ENCODE measurements around the gene SLC66A3.
A peak's percentile ranks its signal among the peaks of the same experiment; 100 is the strongest.

Gene SLC66A3

GRCh38 chr2:11155381-11156035, at the start of gene SLC66A3:
Gene SLC66A3, plus strand, starts transcription at chr2:11155467. Its CDS starts 80 bp downstream, at chr2:11155547.
- Mint-ChIP-seq H3K36me3 (ENCODE audit: low read depth) (no peaks in the 10 kb centered on the region), H3K27me3 (ENCODE audit: low read depth) (peaks cover 39% of the 10 kb centered on the region), H3K4me3 (peak within 1 kb of the TSS; percentile 80 to 84 (median 84)), H3K9me3 (no peaks in the 10 kb centered on the region), H3K4me1 (peaks cover 5% of the 10 kb centered on the region), H3K27ac (peak within 1 kb of the TSS; percentile 71 to 85 (median 83))
- no peak for TF ChIP-seq CTCF (IDR thresholded peaks at IDR 0.05; ENCODE audit: unreplicated experiment in 3 of 3)

- H3K4me1 Mint-ChIP-seq: no peaks in the 10 kb centered on the region
- H3K9me3 Mint-ChIP-seq: peaks cover 9% of the 10 kb centered on the region
- peaks cover 4% of the 10 kb centered on the region for H3K36me3 Mint-ChIP-seq (ENCODE audit: low read depth)
- H3K27ac Mint-ChIP-seq: no peak overlapping the region
- peaks cover 21% of the 10 kb centered on the region for H3K27me3 Mint-ChIP-seq (ENCODE audit: low read depth)
- no peak overlapping the region for H3K4me3 Mint-ChIP-seq
- TF ChIP-seq CTCF (IDR thresholded peaks at IDR 0.05; ENCODE audit: unreplicated experiment in 3 of 3): no peak
Observed at GRCh38 chr2:11109002-11109401, 46.3 kb upstream of the SLC66A3 start.

- Mint-ChIP-seq H3K4me1 (no peaks in the 10 kb centered on the region), H3K36me3 (ENCODE audit: low read depth) (peaks cover 4% of the 10 kb centered on the region), H3K4me3 (no peak overlapping the region), H3K27me3 (ENCODE audit: low read depth) (peaks cover 23% of the 10 kb centered on the region), H3K9me3 (peaks cover 9% of the 10 kb centered on the region), H3K27ac (no peak overlapping the region)
- TF ChIP-seq CTCF (IDR thresholded peaks at IDR 0.05; ENCODE audit: unreplicated experiment in 3 of 3): no peak
Observed at GRCh38 chr2:11112870-11113428, 42.3 kb upstream of the SLC66A3 start.

GRCh38 chr2:11117776-11118175, 37.5 kb upstream of the SLC66A3 start:
- peaks cover 32% of the 10 kb centered on the region for H3K27me3 Mint-ChIP-seq (ENCODE audit: low read depth)
- H3K9me3 Mint-ChIP-seq: peaks cover 2% of the 10 kb centered on the region
- H3K27ac Mint-ChIP-seq: no peak overlapping the region
- H3K4me3 Mint-ChIP-seq: no peak overlapping the region
- H3K4me1 Mint-ChIP-seq: no peaks in the 10 kb centered on the region
- peaks cover 2% of the 10 kb centered on the region for H3K36me3 Mint-ChIP-seq (ENCODE audit: low read depth)
- no peak for TF ChIP-seq CTCF (IDR thresholded peaks at IDR 0.05; ENCODE audit: unreplicated experiment in 3 of 3)

GRCh38 chr2:11118761-11119160, 36.5 kb upstream of the SLC66A3 start:
- Mint-ChIP-seq H3K36me3 (ENCODE audit: low read depth) (no peaks in the 10 kb centered on the region), H3K4me1 (no peaks in the 10 kb centered on the region), H3K4me3 (no peak overlapping the region), H3K27ac (no peak overlapping the region), H3K27me3 (ENCODE audit: low read depth) (peaks cover 28% of the 10 kb centered on the region), H3K9me3 (no peaks in the 10 kb centered on the region)
- TF ChIP-seq CTCF (IDR thresholded peaks at IDR 0.05; ENCODE audit: unreplicated experiment in 3 of 3): no peak
